Stimulated activated CD8-positive, alpha-beta memory T cell treated with anti-CD3 and anti-CD28 coated beads, Interleukin-12 subunit alpha, Interleukin-12 subunit beta, amount 100 ng/mL, for 4 hours (primary cell): Measurements from ENCODE around the gene ITFG2.
A peak's percentile ranks its signal among the peaks of the same experiment; 100 is the strongest.

Experiments used
- DNase-seq: peaks from one replicate; pipeline ENCODE4 v3.0.0-alpha.2; 2020; ENCODE audit warnings: low read depth

Gene ITFG2

GRCh38 chr12:2795291-2796186, 16.9 kb upstream of the ITFG2 start:
- peak; percentile 64 for DNase-seq

GRCh38 chr12:2796187-2796666, 16.2 kb upstream of the ITFG2 start:
- DNase-seq = no peak

- DNase-seq = no peak
These were observed 14.6 kb upstream of the ITFG2 start for GRCh38 chr12:2797721-2798418.

GRCh38 chr12:2800046-2800570, 12.4 kb upstream of the ITFG2 start:
- DNase-seq = no peak

DNA sequence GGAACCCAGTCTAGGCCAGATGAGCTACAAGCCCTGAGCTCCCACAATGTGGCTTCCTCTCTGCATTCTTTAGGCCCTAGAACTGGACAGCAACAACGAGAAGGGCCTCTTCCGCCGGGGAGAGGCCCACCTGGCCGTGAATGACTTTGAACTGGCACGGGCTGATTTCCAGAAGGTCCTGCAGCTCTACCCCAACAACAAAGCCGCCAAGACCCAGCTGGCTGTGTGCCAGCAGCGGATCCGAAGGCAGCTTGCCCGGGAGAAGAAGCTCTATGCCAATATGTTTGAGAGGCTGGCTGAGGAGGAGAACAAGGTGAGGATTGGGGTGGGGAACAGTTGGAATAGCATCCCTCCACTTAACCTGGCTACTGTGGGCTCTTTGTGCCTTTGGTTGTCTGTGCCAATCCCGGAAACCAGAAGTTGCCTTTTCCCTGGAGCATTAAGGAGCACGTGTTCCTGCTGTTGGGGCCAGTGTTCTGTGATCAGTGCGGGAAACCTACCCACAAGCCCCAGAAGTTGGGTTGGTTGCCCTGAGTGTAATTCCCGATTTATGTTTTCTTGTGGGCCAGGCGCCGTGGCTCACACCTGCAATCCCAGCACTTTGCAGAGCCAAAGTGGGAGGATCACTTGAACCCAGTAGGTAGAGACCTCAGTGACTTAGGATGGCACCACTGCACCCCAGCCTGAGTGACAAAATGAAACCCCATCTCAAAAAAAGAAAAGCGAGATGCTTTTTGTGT, 11.3 kb upstream of the ITFG2 start:
- no peak for DNase-seq

- no peak for DNase-seq
These were observed 8.7 kb upstream of the ITFG2 start for GRCh38 chr12:2803635-2804392.

DNA sequence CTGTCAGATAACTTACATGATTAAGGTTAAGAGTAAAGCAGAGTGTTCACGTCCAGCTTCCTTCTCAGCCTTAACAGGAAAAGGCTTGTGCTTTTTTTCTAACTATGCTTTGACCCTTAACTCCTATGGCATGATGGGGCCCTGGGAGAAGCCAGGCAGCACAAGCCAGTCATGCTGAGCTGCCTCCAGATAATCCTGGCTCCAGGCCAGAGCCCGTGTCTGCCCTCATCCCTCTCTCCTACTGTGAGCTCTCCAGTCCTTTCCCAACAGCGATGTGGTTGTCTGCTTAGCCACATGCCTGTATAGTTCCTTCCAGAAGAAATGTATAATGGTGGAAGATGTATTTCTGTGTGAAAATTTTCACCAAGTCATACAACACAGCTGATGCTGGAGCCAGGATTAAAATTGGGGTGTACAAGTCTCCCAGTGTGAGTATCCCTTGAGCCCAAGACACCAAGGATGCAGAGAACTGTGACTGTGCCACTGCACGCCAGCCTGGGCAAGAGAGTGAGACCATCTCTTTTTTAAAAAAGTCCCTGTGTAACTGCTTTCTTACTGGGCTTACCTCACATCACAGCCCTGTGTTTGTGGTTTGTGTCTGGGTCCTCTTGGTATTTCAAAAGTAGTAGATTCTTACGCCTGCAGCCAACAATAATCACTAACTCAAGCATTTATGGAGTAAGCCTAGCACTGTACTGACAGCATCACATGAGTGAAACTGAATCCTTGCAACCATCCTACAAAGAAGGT, 7.9 kb upstream of the ITFG2 start:
- DNase-seq = no peak

DNA sequence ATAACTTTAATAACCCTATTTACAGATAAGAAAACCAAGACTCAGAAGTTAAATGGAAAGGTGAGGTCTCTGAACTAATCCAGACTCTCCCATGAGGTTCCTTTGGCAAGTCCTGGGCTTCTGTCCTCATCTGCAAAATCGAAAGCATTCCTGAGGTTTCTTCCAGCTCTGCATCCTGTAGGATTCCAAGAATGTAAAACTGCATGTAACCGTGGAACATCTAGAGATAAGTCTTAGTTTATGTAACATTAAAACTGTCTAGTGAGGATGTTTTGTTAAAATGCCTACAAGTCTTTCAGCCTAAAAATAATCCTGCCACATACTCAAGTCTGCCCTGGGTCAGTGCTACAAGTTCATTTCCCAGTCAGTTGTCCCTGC, 7.3 kb upstream of the ITFG2 start:
- DNase-seq = no peak

DNA sequence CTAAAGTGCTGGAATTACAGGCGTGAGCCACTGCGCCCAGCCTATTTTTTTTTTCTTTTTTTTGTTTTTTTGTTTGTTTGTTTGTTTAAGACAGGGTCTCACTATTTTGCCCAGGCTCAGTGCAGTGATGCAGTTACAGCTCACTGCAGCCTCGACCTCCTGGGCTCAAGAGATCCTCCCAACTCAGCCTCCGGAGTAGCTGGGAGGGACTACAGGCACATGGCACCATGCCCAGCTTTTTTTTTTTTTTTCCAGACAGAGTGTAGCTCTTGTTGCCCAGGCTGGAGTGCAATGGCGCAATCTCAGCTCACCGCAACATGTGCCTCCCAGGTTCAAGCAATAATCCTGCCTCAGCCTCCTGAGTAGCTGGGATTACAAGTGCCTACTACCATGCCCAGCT, 5.8 kb upstream of the ITFG2 start:
- no peak for DNase-seq

- DNase-seq = no peak
These were observed 667 bp upstream of the ITFG2 start for GRCh38 chr12:2811801-2812200.

DNA sequence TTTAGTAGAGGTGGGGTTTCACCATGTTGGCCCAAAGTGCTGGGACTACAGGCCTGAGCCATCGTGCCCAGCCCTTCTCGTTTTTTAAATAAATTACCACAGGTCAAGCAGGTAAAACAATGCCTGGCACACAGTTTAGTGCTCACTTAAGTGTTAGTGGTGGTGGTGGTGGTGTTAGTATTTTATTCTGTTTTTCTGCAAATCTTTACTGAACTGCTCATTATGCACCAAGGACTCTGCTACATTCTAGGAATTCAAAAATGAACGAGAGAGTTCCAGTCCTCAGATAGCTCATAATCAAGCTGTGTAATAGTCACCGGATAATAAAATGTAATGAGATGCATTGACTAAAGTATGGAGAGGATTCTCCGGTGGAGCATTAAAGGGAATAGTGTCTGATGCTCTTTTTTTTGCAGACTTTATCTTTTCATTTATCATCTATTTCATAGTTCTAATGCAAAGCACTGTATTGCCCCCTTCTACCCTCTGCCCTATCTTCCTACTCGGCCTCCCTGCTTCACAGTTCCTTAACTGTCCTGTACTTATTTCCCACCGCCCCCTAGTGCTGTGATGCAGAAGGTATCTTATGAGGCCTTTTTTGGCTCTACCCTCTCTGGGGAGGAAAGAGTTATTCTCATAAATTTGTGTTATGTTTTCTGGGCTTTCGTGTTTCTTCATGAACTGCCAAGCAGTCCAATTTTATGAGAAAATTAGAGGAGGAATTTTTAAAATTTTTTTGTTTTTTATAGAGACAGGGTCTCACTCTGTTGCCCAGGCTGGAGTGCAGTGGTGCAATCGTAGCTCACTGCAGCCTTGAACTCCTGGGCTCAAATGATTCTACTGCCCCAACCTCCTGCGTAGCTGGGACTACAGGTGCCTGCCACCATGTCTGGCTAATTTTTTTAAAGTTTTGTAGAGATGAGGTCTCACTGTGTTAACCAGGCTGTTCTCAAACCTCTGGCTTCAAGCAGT, 1.0 kb downstream of the ITFG2 start:
- no peak for DNase-seq

DNA sequence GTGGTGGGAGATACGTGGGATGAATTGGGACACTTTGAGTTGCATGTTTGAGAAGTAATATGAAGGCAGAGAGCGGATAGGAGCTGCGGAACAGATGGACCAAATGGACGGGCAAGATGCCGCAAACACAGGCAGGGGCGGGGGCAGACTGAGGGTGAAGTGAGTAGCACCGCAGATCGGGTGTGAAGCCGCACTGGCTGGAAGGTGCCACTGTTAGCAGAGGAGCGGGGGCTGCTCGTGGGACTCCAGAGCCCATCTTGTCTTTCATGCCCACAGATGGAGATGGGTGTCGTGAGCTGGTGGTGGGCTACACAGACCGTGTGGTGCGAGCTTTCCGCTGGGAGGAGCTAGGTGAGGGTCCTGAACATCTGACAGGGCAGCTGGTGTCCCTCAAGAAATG, 7.3 kb downstream of the ITFG2 start:
- no peak for DNase-seq

DNA sequence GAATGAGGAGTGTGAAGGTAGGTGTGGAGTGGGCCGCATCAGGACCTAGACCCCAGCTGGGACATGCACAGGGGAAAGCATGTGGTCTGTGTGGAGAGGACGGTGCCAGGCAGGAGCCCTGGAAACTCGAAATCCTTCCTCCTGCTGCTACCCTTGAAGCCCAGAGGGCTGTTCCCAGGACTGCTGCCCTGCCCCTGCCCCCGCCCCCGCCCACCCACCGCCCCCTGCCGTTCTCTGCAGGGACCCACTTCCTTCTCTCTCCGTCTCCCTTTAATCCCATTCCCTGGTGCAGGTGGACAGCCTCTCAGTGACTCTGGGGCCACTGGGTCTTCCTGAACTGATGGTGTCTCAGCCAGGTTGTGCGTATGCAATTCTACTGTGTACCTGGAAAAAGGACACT, 8.0 kb downstream of the ITFG2 start:
- no peak for DNase-seq

- no peak for DNase-seq
These were observed 11.0 kb downstream of the ITFG2 start for GRCh38 chr12:2823483-2823882.

DNA sequence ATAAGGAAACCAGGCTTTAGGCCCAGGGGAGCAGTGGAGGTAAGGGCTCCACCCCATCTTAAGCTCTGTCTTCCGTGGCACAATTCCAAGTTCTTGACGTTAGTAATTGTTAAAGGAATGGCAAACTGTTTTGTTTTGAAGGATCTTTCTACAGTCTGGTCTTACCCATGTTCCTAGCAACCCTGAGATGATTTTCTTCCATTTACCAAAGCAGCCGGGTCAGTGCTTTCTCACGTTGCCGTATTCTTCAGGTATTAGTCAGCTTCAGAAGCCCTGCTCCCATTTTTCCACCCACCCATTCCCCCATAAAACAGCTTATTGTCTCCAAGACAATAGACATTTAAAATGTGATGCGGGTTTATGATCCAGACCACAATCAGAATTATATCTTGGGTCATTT, 12.1 kb downstream of the ITFG2 start:
- no peak for DNase-seq

DNA sequence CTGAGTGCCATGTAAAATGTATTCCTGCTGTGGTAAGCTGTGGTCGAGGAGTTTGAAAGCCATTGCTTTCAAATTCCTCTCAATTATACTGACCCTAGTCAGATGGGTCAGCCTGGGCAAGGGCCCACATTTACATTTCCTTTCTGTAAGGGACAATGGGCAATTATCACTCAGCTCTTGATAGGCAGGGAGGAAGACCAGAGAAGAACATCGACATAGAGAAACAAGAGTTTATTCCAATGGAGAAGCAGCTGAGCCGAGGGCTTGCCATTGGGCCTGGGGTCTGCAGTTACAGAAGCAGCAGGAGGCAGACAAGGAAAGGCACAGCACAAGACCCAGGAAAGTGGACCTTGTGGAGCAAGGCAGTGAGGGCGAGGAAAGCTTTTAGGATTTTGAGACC, 12.7 kb downstream of the ITFG2 start:
- no peak for DNase-seq

DNA sequence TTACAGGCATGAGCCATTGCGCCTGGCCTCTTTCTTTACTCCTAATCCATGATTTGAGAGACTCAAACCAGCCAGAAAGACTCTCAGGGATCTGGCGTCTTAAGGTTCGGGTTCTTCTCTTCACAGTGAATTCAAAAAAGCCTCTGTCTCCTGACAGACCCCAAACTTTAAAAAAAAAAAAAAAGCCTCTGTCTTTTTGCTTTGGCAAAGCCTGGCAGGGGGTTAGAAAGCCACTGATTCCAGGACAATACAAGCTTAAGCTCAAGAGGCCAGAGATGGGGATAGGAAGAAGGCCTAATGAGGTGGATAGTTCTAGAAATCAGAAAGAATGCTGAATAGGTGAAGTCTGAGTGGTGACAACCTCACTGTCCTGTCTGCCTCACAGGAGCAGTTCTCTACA, 13.6 kb downstream of the ITFG2 start:
- DNase-seq = no peak

DNA sequence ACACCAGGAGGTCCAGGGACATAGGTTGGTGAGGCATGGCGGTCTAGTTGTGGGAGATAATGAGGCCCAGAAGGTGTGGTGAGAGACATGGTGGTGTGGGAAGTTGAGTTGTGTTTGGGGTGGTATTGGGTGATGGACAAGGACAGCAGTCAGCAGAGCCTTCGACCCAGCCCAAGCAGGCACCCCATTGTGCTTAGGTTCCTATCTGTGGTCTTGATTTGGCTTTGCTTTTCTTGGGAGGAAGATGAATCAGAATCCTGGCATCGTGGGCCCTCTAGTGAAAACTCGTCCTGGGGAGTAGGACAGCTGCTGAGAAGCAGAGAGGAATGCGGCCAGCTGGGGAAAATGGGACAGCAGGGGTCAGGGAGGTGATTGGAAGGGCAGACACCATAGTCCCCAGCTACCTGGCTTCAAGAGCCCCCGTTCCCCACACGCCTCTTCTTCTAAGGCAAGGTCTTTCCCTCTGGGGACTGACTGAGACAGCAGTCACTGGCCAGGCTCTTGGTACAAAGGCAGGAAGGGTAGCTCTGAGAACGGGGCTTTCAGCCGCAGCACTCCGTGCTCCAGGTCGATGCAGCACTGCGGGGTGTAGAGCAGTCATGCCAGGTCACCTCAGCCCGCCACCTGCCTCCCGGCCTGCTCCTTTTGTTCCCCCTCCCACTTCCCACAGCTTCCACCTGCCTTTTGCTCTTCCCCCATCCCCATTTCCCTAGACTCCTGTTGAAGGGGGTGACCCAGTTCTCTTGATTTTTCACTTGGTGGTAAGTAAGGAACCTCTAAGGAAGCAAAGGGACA, 14.4 kb downstream of the ITFG2 start:
- DNase-seq = no peak

- no peak for DNase-seq
These were observed 16.8 kb downstream of the ITFG2 start for GRCh38 chr12:2829275-2829674.
